ENCODE data around the gene ZNF730. TPM values are rescaled to one million over a fixed set of nuclear protein-coding genes. Genes with fewer than 3 reads are reported as not detected.
"Not testable (repeated sequence)": the region's sequence is repeated elsewhere in the genome, so short reads cannot be mapped to it uniquely, and the experiment has no call there.

The ZNF730 gene
- total RNA-seq, 4 donors from 2014 or later = 0.33 TPM; not detected in 3

DNA sequence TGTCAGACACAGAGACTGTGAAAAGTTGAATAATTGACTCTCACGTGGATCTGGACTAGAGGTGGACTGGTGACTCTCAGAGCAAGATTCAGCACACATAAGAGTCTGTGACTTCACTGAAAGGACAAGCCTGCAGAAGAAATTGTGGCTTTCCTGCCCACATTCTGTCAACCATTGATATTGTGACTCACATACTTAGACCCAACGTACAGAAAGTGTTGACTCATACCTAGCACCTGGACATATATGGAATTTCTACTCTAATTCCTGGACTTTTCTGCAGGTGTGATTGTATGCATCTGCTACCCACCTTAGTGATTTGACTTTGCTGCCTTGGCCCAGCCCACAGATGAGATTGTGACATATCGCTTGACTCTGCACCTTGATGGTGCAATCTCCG, 15.6 kb upstream of the ZNF730 start:
- no peak overlapping the region for H3K27ac ChIP-seq (replicated peaks in 1 of 4)
- DNase-seq (ENCODE audit: extremely low spot score) = no peak
- no peak for TF ChIP-seq EP300 (IDR thresholded peaks at IDR 0.05)
- TF ChIP-seq, protein P1, sequence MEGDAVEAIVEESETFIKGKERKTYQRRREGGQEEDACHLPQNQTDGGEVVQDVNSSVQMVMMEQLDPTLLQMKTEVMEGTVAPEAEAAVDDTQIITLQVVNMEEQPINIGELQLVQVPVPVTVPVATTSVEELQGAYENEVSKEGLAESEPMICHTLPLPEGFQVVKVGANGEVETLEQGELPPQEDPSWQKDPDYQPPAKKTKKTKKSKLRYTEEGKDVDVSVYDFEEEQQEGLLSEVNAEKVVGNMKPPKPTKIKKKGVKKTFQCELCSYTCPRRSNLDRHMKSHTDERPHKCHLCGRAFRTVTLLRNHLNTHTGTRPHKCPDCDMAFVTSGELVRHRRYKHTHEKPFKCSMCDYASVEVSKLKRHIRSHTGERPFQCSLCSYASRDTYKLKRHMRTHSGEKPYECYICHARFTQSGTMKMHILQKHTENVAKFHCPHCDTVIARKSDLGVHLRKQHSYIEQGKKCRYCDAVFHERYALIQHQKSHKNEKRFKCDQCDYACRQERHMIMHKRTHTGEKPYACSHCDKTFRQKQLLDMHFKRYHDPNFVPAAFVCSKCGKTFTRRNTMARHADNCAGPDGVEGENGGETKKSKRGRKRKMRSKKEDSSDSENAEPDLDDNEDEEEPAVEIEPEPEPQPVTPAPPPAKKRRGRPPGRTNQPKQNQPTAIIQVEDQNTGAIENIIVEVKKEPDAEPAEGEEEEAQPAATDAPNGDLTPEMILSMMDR (IDR thresholded peaks at IDR 0.05) = no peak
- TF ChIP-seq POLR2A (IDR thresholded peaks at IDR 0.05; ENCODE audit: low read depth) = no peak
- 93% methylated on average over 4 of the region's 4 CpGs for WGBS
- no peaks in the 10 kb centered on the region for H3K9me3 ChIP-seq
- intact Hi-C loops (cut with DNase I) = no loop called here
- no peaks in the 10 kb centered on the region for H3K4me1 ChIP-seq
- no peaks in the 10 kb centered on the region for H3K27me3 ChIP-seq
- no peak overlapping the region for H3K4me3 ChIP-seq
- H3K36me3 ChIP-seq = no peaks in the 10 kb centered on the region

DNA sequence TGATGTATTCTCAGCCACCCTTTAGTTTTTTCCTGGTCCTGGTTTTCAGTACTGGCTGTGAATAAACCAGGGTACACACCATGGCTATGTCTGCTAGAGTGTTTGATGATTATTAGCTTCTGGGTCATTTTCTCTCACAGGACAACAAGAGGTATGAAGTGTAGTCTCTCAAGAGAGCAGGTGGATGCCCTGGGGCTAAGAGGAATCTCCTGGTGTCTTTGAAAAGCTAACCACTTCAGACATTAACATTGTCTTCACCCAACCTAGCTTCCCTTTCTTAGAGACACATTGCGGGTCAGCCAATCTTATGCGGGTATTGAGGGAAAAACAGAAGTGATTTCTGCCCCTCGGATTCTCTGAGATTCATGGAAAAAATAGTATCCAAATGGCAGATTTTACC, 1.6 kb downstream of the ZNF730 start:
- intact Hi-C loops (cut with DNase I) = no loop called here
- no peak overlapping the region for H3K4me3 ChIP-seq
- H3K27ac ChIP-seq (replicated peaks in 1 of 4) = no peak overlapping the region
- no peak for DNase-seq (ENCODE audit: extremely low spot score)
- no peaks in the 10 kb centered on the region for H3K9me3 ChIP-seq
- peaks cover 0 to 4% (median 2%) of the 10 kb centered on the region in 4 donors for H3K27me3 ChIP-seq
- H3K36me3 ChIP-seq = no peaks in the 10 kb centered on the region
- H3K4me1 ChIP-seq = peaks cover 0 to 9% (median 9%) of the 10 kb centered on the region in 4 donors
- TF ChIP-seq POLR2A (IDR thresholded peaks at IDR 0.05; ENCODE audit: low read depth) = no peak
- no peak for TF ChIP-seq POLR2AphosphoS5 (IDR thresholded peaks at IDR 0.05)
- 92% methylated on average over 3 of the region's 3 CpGs for WGBS

DNA sequence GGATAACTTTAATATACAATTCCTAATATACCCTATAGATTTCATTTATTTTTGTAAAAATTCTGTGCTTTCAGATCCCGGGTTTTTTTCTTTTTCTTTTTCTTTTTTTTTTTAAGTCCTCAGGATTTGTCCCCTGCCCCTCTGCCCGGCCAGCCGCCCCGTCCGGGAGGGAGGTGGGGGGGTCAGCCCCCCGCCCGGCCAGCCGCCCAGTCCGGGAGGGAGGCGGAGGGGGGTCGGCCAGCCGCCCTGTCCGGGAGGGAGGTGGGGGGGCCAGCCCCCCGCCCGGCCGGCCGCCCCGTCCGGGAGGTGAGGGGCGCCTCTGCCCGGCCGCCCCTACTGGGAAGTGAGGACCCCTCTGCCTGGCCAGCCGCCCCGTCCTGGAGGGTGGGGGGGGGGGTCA, 17.4 kb downstream of the ZNF730 start:
- intact Hi-C loops (cut with DNase I); DNase-seq (ENCODE audit: extremely low spot score); H3K27me3 ChIP-seq; H3K4me1 ChIP-seq; H3K27ac ChIP-seq (replicated peaks in 1 of 4); H3K9me3 ChIP-seq; H3K4me3 ChIP-seq; H3K36me3 ChIP-seq: not testable (repeated sequence)
- WGBS = 93% methylated on average over 11 of the region's 24 CpGs

DNA sequence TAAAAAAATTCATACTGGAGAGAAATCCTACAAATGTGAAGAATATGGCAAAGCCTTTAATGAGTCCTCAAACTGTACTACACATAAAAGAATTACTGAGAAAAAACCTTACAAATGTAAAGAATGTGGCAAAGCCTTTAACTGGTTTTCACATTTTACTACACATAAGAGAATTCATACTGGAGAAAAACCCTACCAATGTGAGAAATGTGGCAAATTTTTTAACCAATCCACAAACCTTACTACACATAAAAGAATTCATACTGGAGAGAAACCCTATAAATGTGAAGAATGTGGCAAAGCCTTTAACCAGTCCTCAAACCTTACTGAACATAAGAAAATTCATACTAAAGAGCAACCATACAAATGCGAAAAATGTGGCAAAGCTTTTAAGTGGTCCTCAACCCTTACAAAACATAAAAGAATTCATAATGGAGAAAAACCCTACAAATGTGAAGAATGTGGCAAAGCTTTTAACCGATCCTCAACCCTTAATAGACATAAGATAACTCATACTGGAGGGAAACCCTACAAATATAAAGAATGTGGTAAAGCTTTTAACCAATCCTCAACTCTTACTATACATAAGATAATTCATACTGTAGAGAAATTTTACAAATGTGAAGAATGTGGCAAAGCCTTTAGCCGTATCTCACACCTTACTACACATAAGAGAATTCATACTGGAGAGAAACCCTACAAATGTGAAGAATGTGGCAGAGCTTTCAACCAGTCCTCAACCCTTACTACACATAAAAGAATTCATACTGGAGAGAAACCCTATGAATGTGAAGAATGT, 29.0 kb downstream of the ZNF730 start:
- DNase-seq (ENCODE audit: extremely low spot score) = no peak
- intact Hi-C loops (cut with DNase I) = no loop called here
- Histone ChIP-seq H3K4me3 (no peak overlapping the region), H3K4me1 (no peaks in the 10 kb centered on the region), H3K9me3 (peaks cover 0 to 37% (median 33%) of the 10 kb centered on the region in 4 donors), H3K27me3 (no peaks in the 10 kb centered on the region), H3K36me3 (no peaks in the 10 kb centered on the region), H3K27ac (replicated peaks in 1 of 4) (no peak overlapping the region)
- whole genome bisulfite sequencing = 90% methylated on average over 3 of the region's 3 CpGs
- TF ChIP-seq, protein P1 (IDR thresholded peaks at IDR 0.05) = no peak
- no peak for TF ChIP-seq POLR2AphosphoS5 (IDR thresholded peaks at IDR 0.05)
- TF ChIP-seq POLR2A (IDR thresholded peaks at IDR 0.05; ENCODE audit: low read depth) = no peak
- no peak for TF ChIP-seq EP300 (IDR thresholded peaks at IDR 0.05)

DNA sequence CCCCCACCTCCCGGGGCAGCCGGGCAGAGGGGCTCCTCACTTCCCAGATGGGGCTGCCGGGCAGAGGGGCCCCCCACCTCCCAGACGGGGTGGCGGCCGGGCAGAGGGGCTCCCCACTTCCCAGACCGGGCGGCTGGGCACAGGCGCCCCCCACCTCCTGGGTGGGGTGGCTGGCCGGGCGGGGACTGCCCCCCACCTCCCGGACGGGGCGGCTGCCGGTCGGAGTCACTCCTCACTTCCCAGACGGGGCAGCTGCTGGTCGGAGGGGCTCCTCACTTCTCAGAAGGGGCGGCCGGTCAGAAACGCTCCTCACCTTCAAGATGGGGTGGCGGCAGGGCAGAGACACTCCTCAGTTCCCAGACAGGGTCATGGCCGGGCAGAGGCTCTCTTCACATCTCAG, 43.9 kb downstream of the ZNF730 start:
- TF ChIP-seq POLR2A (IDR thresholded peaks at IDR 0.05; ENCODE audit: low read depth) (no peak), EP300 (IDR thresholded peaks at IDR 0.05) (no peak), POLR2AphosphoS5 (IDR thresholded peaks at IDR 0.05) (no peak)
- TF ChIP-seq, protein P1 (IDR thresholded peaks at IDR 0.05) = no peak
- intact Hi-C loops (cut with DNase I) = no loop called here
- H3K27me3 ChIP-seq = no peaks in the 10 kb centered on the region
- no peaks in the 10 kb centered on the region for H3K9me3 ChIP-seq
- 92% methylated on average over 11 of the region's 23 CpGs for WGBS
- H3K4me3 ChIP-seq = no peak overlapping the region
- no peak for DNase-seq (ENCODE audit: extremely low spot score)
- no peaks in the 10 kb centered on the region for H3K36me3 ChIP-seq
- no peak overlapping the region for H3K27ac ChIP-seq (replicated peaks in 1 of 4)
- H3K4me1 ChIP-seq = no peaks in the 10 kb centered on the region

DNA sequence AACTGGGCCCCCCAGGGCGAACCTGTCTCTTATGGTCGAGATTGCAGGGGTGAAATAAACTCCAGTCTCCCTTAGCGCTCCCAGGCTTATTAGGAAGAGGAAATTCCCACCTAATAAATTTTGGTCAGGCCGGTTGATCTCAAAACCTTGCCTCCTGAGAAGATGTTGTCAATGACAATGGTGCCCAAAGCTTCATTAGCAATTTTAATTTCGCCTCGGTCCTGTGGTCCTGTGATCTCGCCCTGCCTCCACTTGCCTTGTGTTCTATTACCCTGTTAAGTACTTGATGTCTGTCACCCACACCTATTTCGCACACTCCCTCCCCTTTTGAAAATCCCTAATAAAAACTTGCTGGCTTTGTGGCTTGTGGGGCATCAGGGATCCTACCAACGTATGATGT, 51.5 kb downstream of the ZNF730 start:
- H3K9me3 ChIP-seq; H3K4me1 ChIP-seq; intact Hi-C loops (cut with DNase I); H3K27ac ChIP-seq (replicated peaks in 1 of 4); H3K27me3 ChIP-seq; H3K36me3 ChIP-seq; DNase-seq (ENCODE audit: extremely low spot score); H3K4me3 ChIP-seq: not testable (repeated sequence)
- 10% methylated on average over 8 of the region's 9 CpGs for WGBS

Measured in esophagus muscularis mucosa (tissue), 4 donors.